Fibroblast of skin of left quadriceps (primary cell): ENCODE results near the gene UQCRQ.
"Not testable (repeated sequence)": the region's sequence is repeated elsewhere in the genome, so short reads cannot be mapped to it uniquely, and the experiment has no call there.

Experiments used
- DNase-seq, 2 experiments: peaks; one replicate each; pipeline ENCODE4 v3.0.0-alpha.2; 2013; ENCODE audit warnings: low read depth in 2 of 2

UQCRQ gene

DNA sequence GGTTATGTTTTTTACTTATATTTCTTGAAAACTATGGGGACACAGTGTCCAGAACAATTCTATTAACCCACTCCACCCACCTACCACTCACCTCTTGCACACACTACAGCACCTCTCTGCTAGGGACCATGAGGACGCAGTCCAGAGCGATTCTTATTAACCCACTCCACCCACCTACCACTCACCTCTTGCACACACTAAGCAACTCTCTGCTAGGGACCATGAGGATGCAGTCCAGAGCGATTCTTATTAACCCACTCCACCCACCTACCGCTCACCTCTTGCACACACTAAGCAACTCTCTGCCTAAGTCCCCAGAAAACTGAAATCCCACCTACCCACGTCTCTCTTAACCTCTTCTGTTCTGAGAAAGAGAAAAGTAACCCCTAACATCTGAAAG lies 33.8 kb upstream of the UQCRQ start:
- DNase-seq = no peak

DNA sequence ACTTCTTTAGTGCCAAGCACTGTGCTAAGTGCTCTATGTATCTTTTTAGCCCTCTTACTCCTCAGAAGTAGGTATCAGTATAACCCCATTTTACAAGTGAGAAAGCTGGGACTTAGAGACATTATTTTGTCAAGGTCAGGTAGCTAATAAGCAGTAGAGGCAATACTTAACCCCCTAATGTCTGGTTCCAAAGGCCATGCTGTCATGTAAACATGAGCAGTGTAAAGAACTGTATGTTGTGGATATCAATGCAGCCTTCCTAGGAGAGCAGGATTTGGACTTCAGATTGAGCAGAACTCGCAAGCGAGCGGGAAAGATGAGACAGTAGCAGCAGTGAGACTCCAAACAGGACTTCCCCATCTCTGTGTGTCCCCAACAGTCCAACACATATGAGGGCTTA lies 32.4 kb upstream of the UQCRQ start:
- DNase-seq = no peak

DNA sequence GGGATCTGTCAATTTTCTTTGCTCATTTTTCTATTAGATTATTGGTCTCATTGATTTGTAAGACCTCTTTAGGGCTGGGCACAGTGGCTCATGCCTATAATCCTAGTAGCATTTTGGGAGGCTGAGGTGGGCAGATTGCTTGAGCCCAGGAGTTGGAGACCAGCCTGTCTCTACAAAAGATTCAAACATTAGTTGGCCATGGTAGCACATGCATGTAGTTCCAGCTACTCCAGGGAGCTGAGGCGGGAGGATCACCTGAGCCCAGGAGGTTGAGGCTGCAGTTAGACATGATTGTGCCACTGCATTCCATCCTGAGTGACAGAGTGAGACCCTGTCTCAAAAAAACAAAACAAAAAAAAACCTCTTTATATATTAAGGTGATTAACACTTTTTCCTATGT lies 29.6 kb upstream of the UQCRQ start:
- DNase-seq = no peak

DNA sequence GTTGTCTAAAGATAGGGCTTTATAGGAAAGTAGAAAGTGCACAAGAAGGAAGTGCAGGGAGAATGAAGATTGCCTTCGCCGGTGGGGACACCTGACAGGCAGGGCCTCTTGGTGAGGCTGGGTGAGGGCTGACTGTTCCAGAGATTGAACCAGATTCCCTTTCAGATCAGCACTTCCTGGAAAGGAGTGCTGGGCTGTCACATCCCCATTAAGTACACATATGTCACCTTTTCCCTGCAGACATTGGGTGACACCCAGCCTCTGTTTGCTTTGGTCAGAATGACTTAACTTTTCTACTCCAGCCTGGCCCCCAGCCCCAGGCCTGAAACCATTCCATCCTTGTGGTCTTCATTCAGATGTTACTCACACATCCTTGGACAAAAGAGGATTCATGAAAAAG lies 28.6 kb upstream of the UQCRQ start:
- no peak for DNase-seq

DNA sequence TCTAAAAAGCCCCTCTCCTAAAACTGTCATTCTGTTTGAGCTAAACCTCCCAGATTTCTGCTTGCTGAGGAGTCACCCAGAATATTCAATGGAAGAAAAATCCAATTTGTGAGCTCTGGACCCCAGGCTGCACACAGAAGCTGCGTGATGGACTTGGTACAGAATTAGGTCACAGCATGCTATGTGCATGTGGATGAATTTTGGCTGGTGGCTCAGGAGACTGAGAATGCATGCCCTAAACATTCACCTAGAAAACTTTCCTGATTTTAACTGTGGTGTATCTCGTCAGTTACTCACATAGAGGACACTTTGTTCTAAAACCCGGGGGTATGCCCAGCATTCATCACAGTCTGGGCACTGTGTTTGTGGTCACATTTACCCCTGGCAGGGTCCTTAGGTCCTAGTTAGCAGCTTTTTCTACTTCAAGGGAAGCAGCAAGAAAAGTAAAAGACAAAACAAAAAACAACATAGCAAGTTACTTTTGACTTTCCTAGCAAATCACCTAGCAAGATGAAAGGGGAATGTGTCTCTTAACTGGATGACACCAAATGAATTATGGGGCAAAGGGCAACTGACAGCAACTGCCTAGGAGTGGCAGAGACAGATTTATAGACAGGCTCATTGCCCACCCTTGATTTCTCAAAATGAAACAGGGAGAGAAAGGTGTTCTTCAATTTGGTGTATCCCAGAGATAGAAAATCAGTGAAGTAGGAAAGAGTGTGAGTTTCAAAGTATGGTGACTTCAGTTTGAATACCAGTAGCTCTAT lies 27.7 kb upstream of the UQCRQ start:
- DNase-seq = no peak

DNA sequence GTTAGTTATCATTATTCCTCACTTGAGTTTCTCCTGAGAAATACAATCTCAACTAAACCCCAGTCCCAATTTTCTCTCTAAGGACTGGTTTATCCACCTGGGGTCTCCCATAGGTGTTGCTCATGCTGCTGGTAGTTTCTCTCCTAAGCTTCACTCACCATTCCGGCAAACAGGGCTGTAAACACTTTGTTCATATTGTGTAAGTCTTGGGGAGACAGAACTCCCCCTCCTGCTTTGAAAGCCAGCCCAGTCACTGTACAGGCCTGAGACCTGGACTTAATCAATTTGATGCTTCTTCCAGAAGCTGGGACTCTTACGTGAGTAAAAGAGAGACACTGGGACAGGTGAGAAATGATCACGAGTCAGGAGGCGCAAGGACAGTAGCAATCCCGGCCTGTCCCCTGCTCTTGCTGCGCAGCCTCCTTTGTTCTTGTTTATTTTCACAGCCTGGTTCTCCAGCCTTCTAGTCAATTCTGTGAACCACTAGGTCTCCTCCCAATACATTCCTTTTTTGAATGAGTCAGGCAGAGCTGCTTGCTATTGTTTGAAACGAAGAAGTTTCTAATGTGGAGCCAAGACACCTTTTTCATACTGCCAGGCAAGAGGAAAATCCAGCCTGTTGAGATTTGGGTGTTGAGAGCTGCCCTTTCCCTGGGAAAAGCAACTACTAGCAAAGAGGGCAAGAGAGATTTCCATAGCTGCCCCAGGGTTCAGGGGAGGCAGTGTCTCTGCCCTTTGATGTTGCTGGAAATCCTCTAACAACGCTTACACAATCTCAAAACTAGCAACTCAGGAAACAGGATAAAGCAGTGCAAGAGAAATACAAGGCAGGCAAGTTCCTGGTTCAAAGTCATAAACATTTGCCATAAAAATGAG lies 26.8 kb upstream of the UQCRQ start:
- no peak for DNase-seq

DNA sequence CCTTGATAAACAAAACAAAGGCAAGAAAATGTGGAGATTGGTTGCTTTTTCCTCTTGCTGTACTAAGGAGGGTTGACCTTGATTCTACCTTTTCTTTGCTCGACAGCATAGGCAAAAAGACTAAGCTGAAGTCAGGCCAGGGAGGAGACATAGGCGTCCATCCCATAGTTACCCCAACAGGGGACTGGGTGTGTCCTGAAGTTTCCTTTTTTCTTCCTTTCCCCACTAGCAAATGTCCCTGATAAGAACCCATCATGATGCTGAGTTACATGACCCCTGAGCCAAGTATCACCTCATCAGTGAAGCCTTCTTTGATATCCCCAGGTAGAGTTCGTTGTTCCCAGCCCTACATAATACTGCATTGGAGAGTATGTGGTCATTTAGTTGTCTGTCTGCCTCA lies 26.1 kb upstream of the UQCRQ start:
- DNase-seq = no peak

DNA sequence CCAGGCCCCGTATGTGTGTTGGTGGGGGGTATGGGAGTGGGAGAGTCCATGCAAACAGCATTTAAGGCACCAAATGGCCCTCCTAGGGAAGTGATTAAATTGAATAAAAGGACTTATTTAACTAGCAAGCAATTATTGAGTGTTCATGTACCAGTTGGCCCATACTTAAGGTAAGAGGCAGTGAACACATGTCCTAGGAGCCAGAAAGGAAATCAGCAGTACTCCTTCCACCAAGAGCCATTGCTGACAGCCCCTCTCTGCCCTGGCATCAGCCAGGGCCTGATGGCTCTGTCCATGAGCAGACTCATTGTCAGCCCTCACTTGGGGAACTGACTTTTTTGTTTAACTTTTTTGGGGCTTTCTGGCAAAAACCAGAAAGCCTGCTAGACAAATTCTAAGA lies 25.5 kb upstream of the UQCRQ start:
- DNase-seq = no peak

DNA sequence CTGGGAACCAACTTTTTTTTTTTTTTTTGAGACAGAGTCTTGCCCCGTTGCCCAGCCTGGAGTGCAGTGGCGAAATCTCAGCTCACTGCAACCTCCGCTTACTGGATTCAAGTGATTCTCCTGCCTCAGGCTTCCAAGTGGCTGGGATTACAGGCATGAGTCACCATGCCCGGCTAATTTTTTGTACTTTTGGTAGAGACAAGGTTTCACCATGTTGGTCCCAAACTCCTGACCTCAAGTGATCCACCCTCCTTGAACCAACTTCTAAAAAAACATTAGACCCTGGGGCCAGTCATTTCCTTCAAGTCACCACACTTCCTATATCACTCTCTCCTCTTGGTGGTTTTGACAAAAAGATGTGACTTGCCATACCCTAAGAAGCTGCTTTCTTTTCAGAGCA lies 25.1 kb upstream of the UQCRQ start:
- DNase-seq = no peak

DNA sequence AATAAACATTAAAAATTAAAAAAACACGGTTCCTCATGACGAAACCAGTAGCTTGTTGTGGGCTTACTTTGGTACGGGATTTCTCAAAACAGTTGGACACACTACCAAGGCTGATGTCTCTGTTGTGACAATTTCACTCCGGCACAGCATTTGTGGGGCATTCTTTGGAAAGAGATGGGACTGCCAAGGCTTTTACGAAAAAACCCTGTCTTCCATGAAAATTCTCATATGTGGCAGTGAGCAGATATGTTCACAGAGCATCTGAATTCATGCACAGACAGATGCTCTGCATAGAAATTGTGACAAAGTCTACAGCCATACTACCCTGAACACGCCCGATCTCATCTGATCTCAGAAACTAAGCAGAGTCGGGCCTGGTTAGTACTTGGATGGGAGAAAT lies 18.2 kb upstream of the UQCRQ start:
- DNase-seq = no peak

DNA sequence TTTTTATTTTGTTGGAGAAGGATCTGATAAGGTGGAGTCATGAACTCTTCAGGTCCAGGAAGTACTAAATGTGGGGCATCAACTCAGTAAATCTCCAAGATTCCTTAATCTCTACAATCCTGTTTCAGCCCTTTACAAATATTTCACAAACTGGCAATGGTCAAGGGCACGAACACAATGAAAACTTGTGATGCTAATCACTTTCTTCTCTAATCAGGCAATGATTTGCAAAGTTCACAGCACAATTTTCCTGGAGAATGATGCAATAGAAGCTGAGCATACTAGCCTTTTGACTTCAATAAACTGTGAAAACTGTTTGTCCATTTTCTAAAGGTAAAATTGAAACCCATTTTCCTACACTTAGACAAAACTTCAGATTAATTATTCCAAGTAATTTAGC lies 17.1 kb upstream of the UQCRQ start:
- DNase-seq = no peak

DNA sequence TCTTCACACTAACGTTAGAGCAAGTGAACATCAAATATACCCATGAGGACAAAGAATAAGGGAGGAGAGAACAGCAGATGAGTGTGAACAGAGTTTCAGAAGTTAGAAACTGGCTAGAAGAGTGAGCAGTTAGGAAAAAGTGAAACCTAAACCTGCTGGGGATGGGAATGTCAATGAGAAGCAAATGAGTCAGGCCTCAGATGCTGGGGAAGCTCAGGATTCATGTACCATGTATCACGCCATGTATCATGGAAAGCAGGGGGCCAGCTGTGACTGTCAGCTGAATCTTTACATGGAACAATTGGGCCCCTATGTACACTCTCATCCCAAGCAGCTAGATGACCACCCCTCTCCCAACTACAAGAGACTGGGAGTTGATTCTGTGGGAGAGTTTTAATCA lies 16.4 kb upstream of the UQCRQ start:
- no peak for DNase-seq

DNA sequence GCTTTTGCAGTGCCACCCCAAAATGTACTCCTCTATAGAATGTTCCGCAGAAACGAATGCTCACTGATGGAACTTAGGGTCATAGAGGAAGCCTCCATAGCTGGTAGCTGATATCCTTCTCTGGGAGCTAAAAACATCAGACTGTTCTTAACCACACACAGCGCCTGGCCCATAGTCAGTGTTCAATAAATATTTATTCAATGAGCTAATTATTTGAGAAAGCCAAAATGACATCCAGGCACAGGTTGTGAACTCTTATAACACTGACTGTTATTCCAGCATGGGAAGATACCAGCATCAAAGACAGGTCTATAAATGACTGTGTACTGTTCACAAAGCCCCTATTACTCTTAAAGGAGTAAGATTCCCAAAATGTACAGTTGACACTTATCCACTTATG lies 13.1 kb upstream of the UQCRQ start:
- no peak for DNase-seq

DNA sequence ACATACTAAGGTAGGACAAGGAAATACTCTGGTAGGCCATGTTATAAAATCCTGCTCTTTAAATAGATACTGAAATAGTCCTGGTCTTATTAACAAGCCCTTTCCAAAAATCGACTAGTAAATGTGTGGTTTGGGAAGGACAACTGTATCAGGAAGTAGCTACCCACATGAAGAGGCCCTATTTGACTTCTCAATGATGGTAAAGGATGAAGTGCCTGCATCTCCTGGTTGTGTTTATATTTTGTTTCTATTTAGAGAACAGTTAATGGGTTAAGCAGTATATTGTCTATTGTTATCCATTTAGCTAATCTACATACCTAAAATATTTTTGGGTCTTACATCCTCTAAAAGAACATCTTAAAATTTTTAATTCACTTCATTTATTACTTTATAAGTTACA lies 12.7 kb upstream of the UQCRQ start:
- DNase-seq = no peak

DNA sequence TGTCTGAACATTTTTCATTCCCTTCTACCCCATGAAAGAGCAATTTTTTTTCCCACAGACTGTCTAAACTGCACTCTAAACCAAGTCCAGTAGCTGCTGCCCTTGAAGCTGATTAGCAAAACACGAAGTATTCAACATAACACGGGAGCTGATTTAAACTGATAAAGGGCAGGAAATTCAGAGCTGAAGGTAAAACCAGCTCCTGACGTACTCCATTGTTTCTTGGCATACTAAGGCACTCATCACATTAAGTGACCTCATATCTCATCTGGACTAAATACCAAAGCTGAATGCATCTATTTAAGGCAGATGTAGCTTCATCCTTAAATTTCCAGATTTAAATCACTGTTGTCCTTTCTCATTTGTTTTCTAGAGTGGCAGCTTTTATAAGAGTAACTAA lies 12.1 kb upstream of the UQCRQ start:
- DNase-seq = no peak

DNA sequence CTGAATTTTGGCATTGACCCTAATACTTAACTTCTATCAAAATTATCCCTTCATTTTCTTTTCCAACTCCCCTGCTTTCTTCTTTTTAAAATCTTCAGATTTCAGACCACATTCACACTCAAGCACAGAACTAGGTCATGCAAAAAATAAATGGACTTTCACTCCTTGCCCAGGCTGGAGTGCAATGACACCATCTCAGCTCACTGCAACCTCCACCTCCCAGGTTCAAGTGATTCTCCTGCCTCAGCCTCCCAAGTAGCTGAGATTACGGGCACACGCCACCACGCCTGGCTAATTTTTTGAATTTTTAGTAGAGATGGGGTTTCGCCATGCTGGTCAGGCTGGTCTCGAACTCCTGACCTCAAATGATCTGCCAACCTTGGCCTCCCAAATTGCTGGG lies 11.4 kb upstream of the UQCRQ start:
- DNase-seq = not testable (repeated sequence)

DNA sequence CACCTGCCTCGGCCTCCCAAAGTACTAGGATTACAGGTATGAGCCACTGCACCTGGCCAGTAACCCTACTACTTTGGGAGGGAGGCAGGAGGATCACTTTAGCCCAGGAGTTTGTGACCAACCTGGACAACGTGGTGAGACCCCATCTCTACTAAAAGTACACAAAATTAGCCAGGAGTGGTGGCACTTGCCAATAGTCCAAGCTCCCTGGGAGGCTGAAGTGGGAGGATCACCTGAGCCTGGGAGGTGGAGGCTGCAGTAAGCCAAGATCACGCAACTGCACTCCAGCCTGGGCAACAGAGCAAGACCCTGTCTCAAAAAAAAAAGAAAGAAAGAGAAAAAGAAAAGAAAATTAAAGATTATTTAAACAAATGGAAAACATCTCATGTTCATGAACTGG lies 10.4 kb upstream of the UQCRQ start:
- no peak for DNase-seq

DNA sequence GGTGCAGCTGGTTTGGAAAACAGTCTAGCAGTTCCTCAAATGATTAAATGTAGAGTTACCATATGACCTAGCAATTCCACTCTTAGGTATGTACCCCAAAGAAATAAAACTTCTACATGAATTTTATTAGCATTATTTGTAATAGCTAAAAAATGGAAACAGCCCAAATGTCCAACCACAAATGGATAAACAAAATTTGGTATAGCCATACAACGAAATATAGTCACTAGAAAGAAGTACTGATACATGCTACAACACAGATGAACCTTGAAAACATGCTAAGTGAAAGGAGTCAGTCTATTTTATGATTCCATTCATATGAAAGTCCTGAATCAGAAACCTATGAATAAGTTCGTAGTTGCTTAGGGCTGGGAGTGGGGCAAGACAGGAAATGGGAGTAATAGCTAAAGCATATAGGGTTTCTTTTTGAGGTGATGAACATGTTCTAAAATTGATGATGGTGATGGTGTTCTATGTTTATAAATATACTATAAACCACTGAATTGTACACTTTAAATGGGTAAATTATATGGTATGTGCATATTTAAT lies 6.5 kb upstream of the UQCRQ start:
- no peak for DNase-seq

DNA sequence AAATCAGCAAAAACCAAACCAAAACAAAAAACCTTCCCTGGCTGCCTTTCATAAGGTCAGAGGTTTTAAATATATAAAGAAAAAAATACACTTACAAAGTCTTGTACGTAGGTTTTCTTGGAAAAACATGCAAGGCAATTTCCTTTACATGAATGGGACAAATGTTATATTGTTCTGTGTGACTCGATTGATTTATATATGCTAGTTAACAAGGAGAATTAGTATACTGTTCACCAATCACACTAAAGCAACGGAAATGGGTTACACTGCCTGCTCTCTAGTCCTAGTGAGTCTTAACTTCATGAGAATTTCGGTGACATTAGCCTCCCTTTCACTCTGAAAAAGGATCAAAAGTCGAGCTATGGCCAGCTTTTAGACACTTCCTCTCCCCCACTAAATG lies 5.7 kb upstream of the UQCRQ start:
- DNase-seq = no peak

DNA sequence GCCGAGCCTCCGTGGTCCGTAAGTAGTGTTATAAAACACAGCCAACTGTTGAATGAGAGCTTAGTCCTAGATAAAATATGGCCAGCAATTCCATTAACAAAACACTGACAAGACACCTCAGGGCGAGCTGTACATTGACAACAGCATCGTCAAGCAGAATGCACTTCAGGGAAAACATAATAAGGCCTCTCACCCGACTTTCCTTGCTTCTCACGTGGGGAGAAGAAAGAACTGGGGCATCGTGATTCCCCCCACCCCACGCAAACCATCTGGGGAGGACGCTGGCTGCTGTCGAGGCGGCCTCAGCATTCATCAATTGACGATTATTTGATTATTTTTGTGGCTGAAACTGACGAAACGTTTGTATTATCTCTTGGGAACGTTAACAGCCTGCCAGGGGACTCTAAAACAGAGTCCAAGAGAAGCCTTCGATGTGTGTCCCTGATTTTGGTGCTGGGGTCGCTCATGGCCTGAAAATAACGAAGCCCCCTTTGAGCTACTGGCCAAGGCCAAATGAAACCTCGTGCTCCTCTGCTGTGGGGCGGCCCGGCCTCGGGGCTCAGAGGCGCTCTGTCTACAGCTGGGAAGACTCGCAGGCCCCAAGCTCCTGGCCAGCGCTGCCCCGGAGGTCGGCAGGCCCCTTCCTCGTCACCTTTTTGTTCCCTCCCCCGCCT lies 637 bp upstream of the UQCRQ start:
- no peak for DNase-seq

DNA sequence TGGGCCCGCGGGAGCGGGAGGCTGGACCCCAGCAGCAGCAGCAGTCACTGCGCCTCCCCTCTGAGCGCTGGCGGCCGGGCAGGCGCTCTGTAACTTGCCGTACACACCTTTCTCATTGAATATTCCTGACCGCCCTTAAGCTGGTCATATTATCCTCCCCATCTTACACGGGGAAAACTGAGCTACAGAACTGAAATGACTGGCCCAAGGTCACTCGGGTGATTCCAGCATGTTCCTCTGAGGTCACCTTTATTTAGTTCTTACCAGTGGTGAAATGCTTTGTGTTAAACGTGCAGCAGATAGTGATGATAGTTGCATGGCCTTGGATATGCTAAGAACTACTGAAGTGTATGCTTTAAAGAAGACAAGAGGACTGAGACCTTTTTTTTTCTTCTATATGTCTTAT lies 607 bp downstream of the UQCRQ start:
- DNase-seq = no peak

DNA sequence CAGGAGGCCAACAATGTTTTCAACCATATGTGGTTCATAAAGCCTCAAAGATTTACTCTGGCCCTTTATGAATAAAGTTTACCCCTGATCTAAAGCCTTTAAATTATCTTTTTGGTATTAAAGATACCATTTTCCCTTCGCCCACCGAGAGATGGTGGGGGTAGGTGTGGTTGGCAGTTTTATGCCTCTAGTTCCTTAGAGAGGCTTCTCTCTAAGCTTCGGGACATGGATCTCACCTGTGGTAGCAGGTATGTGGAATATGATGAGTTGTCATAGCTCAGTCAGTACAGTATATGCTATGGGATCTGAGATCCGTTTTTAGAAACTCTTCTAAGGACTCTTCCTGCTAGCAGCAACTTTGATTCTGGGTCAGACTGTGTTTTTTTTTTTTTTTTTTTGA lies 2.3 kb downstream of the UQCRQ start:
- no peak for DNase-seq

DNA sequence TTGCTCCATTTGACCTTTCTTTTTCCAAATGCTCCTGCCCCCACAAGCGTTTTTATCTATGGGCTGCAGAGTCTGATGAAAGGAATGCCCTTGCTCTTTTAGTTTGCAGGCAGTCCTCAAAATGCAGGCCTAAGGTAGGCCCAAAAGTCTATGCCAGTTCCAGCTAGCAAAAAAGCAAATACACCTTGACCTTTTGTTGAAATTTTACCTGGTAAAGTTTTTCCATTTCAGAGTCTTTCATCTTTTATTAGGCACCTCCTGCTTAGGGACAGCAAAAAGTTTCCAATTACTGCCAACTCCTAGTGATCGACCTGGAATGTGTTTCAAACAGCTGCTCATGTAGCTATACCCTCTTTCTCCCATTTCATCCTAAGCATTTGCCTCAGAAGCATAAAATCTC lies 4.4 kb downstream of the UQCRQ start:
- DNase-seq = no peak
